HCT116 (cell line): ENCODE data around the gene EXD3.

Experiments used
- FOSL1 ChIP-seq: IDR thresholded peaks from 2 replicates; pipeline ENCODE4 v1.6.1; 2012; ENCODE audit warnings: low read depth
- POLR2A ChIP-seq: IDR thresholded peaks from 2 replicates; pipeline ENCODE4 v1.7.0; 2011; ENCODE audit warnings: borderline replicate concordance; ENCODE audit not compliant: insufficient read depth, insufficient read length; ENCODE audit errors: extremely low read depth
- TF ChIP-seq, protein P1 (sequence below), 3 experiments: fragments of 200-600 bp in 1 of 3; sonication (generic) in 1 of 3; IDR thresholded peaks in 2 of 3; conservative IDR thresholded peaks in 1 of 3; 2 replicates each; pipeline ENCODE4 v1.5.1; 2012 to 2017; ENCODE audit warnings: low read depth in 2 of 3, low read length in 2 of 3, antibody characterized with exemption in 1 of 3, borderline replicate concordance in 1 of 3, control low read depth in 1 of 3, mild to moderate bottlenecking in 1 of 3, mixed read lengths in 1 of 3, mixed run types in 1 of 3, moderate library complexity in 1 of 3; ENCODE audit not compliant: insufficient read depth in 1 of 3

DNA sequence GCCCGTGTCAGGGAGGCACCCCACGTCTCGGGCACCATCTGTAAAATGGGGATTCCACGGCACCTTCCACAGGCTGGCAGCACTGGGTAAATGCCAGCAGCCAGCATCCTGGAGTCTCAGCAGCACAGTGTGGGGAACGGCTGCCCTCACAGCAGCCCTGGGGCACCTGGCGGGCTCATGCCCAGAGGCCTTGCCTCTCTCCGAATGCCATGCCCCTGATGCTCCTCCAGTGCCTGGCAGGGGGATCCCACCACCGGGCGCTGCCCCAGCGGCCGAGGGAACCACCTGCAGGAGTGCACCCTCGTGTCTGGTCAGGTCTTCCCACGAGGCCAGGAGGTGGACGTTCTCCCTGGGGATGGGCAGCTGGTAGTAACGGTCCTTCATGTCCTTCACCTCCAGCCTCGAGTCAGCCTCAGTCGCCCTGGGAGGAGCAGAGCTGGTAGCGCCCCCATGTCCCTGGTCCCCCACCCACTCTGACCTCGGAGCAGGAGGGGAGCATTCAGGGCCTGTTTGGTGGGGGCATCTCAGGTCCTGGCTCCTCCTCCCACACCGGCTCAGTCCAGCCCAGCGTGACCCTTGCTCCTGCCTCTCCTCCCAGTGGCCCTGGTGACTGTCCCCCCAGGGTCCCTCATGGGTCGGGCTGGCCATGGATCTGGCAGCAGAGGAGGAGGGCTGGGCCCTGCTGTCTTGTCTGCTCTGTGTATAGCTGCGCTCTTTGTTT is 71.0 kb downstream of the EXD3 start:
- TF ChIP-seq POLR2A: no peak
- TF ChIP-seq, protein P1, sequence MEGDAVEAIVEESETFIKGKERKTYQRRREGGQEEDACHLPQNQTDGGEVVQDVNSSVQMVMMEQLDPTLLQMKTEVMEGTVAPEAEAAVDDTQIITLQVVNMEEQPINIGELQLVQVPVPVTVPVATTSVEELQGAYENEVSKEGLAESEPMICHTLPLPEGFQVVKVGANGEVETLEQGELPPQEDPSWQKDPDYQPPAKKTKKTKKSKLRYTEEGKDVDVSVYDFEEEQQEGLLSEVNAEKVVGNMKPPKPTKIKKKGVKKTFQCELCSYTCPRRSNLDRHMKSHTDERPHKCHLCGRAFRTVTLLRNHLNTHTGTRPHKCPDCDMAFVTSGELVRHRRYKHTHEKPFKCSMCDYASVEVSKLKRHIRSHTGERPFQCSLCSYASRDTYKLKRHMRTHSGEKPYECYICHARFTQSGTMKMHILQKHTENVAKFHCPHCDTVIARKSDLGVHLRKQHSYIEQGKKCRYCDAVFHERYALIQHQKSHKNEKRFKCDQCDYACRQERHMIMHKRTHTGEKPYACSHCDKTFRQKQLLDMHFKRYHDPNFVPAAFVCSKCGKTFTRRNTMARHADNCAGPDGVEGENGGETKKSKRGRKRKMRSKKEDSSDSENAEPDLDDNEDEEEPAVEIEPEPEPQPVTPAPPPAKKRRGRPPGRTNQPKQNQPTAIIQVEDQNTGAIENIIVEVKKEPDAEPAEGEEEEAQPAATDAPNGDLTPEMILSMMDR (IDR thresholded peaks at IDR 0.05 in 2 of 3, conservative IDR thresholded peaks at IDR 0.05 in 1 of 3; ENCODE audit: borderline replicate concordance in 1 of 3, insufficient read depth in 1 of 3, low read depth in 2 of 3, low read length in 2 of 3): no peak
- no peak for TF ChIP-seq FOSL1
